ENCODE results near the gene GBF1. TPM values are rescaled to one million over a fixed set of nuclear protein-coding genes. Genes with fewer than 3 reads are reported as not detected.

GBF1 gene
- polyA plus RNA-seq, 3 donors = 4.2 to 17.4 (median 11.9) TPM

DNA sequence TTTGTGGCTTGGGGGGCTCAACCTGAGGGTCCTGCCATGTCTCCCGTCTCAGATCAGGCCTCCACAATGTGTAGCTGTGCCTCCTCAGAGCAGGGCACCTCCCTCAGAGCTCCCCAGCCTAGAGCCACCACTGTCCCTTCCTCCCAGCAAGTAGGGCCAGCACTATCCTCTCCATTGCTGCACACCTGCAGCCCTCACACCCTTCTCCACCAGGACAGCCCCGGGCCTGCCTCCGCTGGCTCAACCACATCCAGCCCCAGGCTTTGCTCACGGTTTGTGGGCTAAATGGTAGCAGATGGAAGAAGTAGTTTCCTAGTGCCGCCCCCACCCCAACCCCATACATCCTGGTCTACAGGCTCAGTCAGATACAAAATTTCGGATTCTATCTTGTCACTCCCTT, 160.3 kb downstream of the GBF1 start:
- 94% methylated on average over 2 of the region's 6 CpGs for WGBS (ENCODE audit: insufficient coverage)
- H3K79me2 ChIP-seq (ENCODE audit: insufficient read depth, low read length) = no peaks in the 10 kb centered on the region
- H3K36me3 ChIP-seq (replicated peaks in 1 of 2; ENCODE audit: control insufficient read depth in 1 of 2, insufficient read depth in 2 of 2, low read length in 2 of 2) = peaks cover 19 to 20% of the 10 kb centered on the region in 2 donors
- H3K4me1 ChIP-seq (ENCODE audit: control insufficient read depth in 1 of 2, insufficient read depth in 2 of 2, low read length in 2 of 2) = peaks cover 4 to 19% of the 10 kb centered on the region in 2 donors
- H3K9ac ChIP-seq (ENCODE audit: insufficient read depth, low read length, poor library complexity, severe bottlenecking) = no peak overlapping the region
- Mint-ChIP-seq H3K4me1 (peaks cover 15% of the 10 kb centered on the region), H3K27me3 (ENCODE audit: low read depth in 3 of 3) (peaks cover 36 to 48% (median 45%) of the 10 kb centered on the region in 3 donors), H3K36me3 (peaks cover 25 to 30% of the 10 kb centered on the region in 2 donors), H3K9me3 (peaks cover 0 to 15% (median 4%) of the 10 kb centered on the region in 7 donors), H3K4me3 (no peak overlapping the region), H3K27ac (no peak overlapping the region)
- H3K9me3 ChIP-seq (replicated peaks in 1 of 2; ENCODE audit: control insufficient read depth in 1 of 2, insufficient read depth in 1 of 2, low read length in 2 of 2) = peaks cover 0 to 26% of the 10 kb centered on the region in 2 donors
- H3K27me3 ChIP-seq (ENCODE audit: control insufficient read depth in 2 of 2, insufficient read depth in 2 of 2, low read length in 2 of 2) = peaks cover 31% of the 10 kb centered on the region in 2 donors
- H3K27ac ChIP-seq (ENCODE audit: low read depth in 1 of 2, low read length in 2 of 2) = no peak overlapping the region
- H3K4me2 ChIP-seq (replicated peaks; ENCODE audit: extremely low read depth, low read length, poor library complexity, severe bottlenecking) = no peak overlapping the region
- TF ChIP-seq CTCF (IDR thresholded peaks at IDR 0.05) = no peak
- H4K20me1 ChIP-seq (ENCODE audit: insufficient read depth, low read length) = peaks cover 42% of the 10 kb centered on the region
- no peak overlapping the region for H2AFZ ChIP-seq (ENCODE audit: insufficient read depth, low read depth, low read length, poor library complexity, severe bottlenecking)
- intact Hi-C loops (cut with micrococcal nuclease) = no loop called here
- peak in 1 of 3 donors; percentile 11 for DNase-seq
- H3K4me3 ChIP-seq (replicated peaks in 1 of 3; ENCODE audit: low read depth in 2 of 3, low read length in 3 of 3) = no peak overlapping the region

GRCh38 chr10:102406815-102407214, 161.5 kb downstream of the GBF1 start:
- H3K27me3 Mint-ChIP-seq (ENCODE audit: low read depth in 3 of 3) = peaks cover 47 to 60% (median 57%) of the 10 kb centered on the region in 3 donors
- peak in 1 of 3 donors; percentile 28 for DNase-seq

More at GRCh38 chr10:102406815-102407214, 161.5 kb downstream of the GBF1 start:
- Mint-ChIP-seq H3K4me3 (no peak overlapping the region), H3K4me1 (peaks cover 20% of the 10 kb centered on the region), H3K27ac (peak overlapping the region in 1 of 7 donors; percentile 67), H3K9me3 (peaks cover 0 to 15% (median 11%) of the 10 kb centered on the region in 7 donors), H3K36me3 (peaks cover 13 to 23% of the 10 kb centered on the region in 2 donors)
- H3K27ac ChIP-seq (ENCODE audit: low read depth in 1 of 2, low read length in 2 of 2) = no peak overlapping the region
- no peak overlapping the region for H3K4me3 ChIP-seq (replicated peaks in 1 of 3; ENCODE audit: low read depth in 2 of 3, low read length in 3 of 3)
- H4K20me1 ChIP-seq (ENCODE audit: insufficient read depth, low read length) = peaks cover 30% of the 10 kb centered on the region
- TF ChIP-seq CTCF (IDR thresholded peaks at IDR 0.05) = no peak
- intact Hi-C loops (cut with micrococcal nuclease) = no loop called here
- no peak overlapping the region for H3K4me2 ChIP-seq (replicated peaks; ENCODE audit: extremely low read depth, low read length, poor library complexity, severe bottlenecking)
- peaks cover 43% of the 10 kb centered on the region in 2 donors for H3K27me3 ChIP-seq (ENCODE audit: control insufficient read depth in 2 of 2, insufficient read depth in 2 of 2, low read length in 2 of 2)
- peaks cover 8% of the 10 kb centered on the region in 2 donors for H3K36me3 ChIP-seq (replicated peaks in 1 of 2; ENCODE audit: control insufficient read depth in 1 of 2, insufficient read depth in 2 of 2, low read length in 2 of 2)
- H3K9ac ChIP-seq (ENCODE audit: insufficient read depth, low read length, poor library complexity, severe bottlenecking) = no peak overlapping the region
- H2AFZ ChIP-seq (ENCODE audit: insufficient read depth, low read depth, low read length, poor library complexity, severe bottlenecking) = no peak overlapping the region
- no CpG with 5 or more reads among the region's 2 CpGs for WGBS (ENCODE audit: insufficient coverage)
- peaks cover 6 to 22% of the 10 kb centered on the region in 2 donors for H3K4me1 ChIP-seq (ENCODE audit: control insufficient read depth in 1 of 2, insufficient read depth in 2 of 2, low read length in 2 of 2)
- H3K9me3 ChIP-seq (replicated peaks in 1 of 2; ENCODE audit: control insufficient read depth in 1 of 2, insufficient read depth in 1 of 2, low read length in 2 of 2) = peaks cover 0 to 35% of the 10 kb centered on the region in 2 donors
- no peaks in the 10 kb centered on the region for H3K79me2 ChIP-seq (ENCODE audit: insufficient read depth, low read length)

All from CD14-positive monocyte (primary cell).